IPS DF 4.7 (cell line): ENCODE measurements around the gene FRMD3.
"Not testable (repeated sequence)": the region's sequence is repeated elsewhere in the genome, so short reads cannot be mapped to it uniquely, and the experiment has no call there.

Experiments
- DNase-seq: peaks from one replicate; pipeline ENCODE4 v3.0.0-alpha.2; 2013; ENCODE audit warnings: low spot score; ENCODE audit errors: extremely low read depth

Gene FRMD3

GRCh38 chr9:83392228-83392627 lies 146.0 kb downstream of the FRMD3 start:
- DNase-seq: no peak

DNA sequence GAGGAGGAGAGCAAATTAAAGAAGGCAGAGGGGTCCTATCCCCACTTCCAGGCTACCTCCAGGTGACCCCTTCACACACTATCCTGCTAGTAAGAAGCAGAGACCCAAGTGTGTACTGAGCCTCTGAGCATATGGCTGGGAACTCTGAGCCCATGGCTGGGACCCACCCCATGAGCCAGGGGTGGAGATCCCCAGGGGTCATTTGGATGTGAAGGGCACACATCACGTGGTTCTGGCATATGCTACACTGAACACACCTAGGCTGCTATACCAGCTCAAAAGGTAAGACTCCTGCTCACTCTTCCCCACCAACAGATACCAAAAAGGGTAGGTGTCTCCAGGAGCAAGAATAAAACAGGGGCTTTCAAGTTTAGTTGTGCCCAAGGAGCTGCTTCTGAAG lies 149.9 kb downstream of the FRMD3 start:
- DNase-seq: no peak

- no peak for DNase-seq
Measured at GRCh38 chr9:83387401-83388185, 150.6 kb downstream of the FRMD3 start.

DNA sequence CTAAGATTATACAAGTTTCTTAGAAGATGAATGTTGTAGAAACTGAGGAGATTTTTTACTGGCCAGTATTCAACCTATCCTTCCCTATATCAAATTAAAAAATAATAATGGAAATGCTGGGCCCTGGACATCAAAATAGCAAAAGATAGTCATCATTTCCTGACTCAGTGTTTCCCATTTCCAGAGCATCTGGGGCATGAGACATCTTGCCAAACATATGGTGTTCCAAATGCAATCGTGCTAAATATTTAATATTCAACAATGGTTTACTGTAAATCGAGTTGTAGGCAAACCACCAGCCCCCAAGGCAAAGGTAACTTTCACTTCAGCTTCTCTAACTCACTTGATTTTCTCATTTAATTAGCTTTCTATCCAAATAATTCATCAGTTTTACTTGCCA lies 152.9 kb downstream of the FRMD3 start:
- DNase-seq: no peak

DNA sequence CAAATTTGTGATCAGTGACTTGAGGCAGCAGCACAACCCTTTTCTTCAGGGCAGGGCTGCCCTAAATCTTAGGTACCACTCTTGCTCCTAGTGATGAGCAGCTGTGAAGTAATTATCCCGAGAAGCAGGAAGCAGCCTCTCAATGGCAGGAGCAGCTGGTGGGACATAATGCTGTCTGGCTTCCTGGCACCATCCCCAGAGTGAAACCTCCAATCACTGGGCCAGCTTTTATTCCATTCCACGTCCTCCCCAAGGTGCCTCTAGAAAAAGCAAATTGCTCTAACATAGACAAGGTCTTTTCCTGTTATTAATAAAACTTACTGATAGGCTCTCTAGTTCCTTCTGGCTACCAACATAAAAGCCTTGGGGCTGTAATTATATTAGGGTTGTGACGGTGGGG lies 154.0 kb downstream of the FRMD3 start:
- no peak for DNase-seq

GRCh38 chr9:83383034-83383433 lies 155.2 kb downstream of the FRMD3 start:
- DNase-seq: no peak

DNA sequence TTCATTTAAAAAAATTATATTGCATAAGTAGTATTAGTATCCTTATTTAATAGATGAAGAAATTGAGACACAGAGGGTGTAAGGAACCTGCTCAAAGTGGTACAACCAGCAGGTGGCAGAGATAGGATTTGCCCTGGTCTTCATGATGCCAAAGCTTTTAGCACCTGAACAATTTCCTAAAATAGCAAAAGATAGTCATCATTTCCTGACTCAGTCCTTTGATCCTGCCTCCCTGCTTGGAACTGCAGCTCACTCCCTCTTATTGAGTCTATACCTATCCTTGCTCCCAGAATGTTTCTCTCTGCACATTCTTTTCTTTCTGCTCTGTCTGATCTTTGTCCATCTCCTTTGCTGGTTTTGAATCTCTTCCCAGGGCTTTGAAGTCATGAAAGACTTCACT lies 155.8 kb downstream of the FRMD3 start:
- DNase-seq: no peak

DNA sequence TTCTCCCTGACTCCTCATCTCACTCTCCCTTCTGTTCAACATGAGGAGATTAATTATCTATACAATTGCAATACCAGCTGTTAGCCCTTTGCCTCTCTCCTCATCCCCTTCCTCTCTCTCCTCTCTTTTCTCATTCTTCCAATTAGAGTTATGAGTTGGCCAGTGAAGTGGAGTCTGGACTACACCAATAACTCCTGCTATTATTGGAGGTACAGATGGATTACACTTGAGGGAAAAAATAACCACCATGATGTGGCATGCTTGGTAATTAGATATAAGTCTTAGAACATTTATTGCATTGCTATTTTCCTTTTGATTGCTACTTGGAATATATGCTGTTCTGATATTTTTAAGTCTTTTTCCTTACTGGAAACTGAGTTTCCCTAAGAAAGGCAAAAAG lies 159.2 kb downstream of the FRMD3 start:
- no peak for DNase-seq

DNA sequence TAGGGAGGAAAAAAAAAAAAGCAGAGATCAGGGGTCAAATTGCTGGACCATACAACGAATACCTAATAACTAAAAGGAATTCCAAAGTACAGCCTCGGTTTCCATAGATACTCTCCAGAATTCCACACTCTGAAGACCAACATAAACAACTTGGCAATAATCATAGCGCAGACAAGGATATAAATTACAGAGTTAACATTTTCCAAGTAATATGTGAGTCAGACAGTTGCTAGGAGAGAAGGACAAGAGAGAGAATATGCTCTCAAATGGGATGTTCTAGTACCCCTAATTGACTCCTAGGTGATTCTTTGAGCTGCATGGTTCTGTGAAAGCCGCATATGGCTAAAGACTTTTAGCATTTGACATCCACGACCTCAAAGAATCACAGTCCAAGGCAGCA lies 165.2 kb downstream of the FRMD3 start:
- DNase-seq: no peak

DNA sequence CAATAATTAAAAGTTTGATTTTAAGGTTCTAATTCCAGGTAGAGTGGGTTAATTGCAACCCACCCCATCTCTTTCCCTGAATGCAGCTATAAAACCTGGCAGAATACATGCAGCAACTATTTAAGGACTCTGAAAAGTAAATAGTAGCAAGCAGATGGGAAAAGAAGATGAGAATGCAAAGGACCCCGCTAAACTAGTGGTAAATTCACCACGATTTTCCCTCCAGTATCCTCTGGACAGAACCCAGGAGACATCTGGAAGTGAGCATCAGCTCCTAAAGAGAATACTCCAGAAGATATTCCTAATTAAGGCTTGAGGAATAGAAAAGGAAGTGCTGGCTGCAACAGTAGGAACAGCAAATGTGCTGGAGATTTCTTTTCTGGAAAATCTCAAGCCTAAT lies 170.9 kb downstream of the FRMD3 start:
- DNase-seq: no peak

GRCh38 chr9:83362341-83362995 lies 175.7 kb downstream of the FRMD3 start:
- no peak for DNase-seq

DNA sequence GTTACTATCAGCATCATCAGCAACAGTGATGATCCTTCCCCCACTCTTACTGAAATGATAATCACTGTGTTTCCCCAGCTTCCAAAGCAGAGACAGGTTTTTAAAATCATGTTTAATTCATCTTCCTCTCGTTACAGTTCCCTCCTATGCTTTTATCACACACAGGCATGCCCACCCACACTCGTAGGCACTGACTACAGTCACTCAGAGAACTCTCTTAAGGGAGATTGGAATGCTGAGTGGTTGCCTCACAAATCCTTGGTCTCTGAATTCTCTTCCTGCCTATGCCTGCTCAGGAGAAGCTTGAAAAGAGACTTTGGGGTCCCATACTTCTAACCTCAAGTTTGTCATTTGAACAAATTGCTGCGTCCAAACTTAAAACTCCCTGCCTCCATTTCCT lies 179.2 kb downstream of the FRMD3 start:
- no peak for DNase-seq

GRCh38 chr9:83358493-83358892 lies 179.7 kb downstream of the FRMD3 start:
- DNase-seq: not testable (repeated sequence)

GRCh38 chr9:83355729-83356151 lies 182.5 kb downstream of the FRMD3 start:
- DNase-seq: no peak

- no peak for DNase-seq
Measured at GRCh38 chr9:83355024-83355444, 183.2 kb downstream of the FRMD3 start.

- no peak for DNase-seq
Measured at GRCh38 chr9:83349031-83349430, 189.2 kb downstream of the FRMD3 start.

DNA sequence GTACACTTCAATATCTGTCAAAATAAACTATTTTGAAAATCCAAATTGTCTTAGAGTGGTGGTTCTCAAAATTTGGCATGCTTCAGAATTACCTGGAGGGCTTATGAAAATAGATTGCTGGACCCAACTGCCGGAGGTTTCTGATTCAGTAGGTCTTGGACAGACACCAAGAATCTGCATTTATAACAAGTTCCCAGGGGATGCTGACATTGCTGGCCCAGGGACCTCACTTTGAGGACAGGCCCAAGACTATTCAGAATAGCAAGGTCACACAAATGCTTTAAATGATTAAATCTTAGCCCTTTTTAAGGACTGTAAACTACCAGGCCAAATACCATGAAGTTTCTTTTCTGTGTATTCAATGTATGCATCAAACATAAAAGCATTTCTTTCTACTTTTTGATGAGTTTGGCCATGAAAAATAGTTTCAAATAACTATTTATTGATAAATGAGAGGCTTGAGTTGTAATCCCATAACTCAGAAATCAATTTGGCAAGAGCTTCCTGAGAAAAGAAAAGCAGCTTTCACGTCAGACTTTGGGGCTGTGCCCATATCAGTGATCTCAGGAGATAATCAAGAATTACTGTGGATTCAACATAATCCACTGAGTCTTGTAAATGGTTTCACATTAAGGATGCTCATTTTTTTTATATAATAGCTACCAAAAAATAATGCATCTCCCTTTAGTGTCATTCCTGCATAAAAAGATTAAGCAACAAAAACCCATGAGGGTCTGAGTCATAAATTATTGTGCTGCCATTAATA lies 191.4 kb downstream of the FRMD3 start:
- no peak for DNase-seq

- no peak for DNase-seq
Measured at GRCh38 chr9:83343366-83343999, 194.7 kb downstream of the FRMD3 start.

- DNase-seq: no peak
Measured at GRCh38 chr9:83342731-83343130, 195.5 kb downstream of the FRMD3 start.

DNA sequence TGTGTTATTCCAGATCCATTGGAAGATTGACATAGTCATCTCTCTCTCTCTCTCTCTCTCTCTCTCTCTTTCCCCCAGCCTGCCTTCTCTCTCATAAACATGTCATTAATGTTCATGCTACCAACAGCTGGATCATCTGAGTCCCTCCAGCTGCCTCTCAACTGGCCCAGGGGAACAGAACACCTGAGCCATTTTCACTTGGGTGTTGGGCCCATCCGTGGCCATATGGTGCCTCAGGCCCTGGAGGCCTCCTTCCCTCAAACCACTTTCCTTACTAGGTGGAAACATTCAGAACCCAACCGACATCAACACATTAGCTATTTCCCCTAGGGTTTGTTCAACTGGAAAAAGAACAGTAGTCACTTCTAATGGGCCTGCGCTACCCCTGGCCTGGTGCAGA lies 196.2 kb downstream of the FRMD3 start:
- no peak for DNase-seq

DNA sequence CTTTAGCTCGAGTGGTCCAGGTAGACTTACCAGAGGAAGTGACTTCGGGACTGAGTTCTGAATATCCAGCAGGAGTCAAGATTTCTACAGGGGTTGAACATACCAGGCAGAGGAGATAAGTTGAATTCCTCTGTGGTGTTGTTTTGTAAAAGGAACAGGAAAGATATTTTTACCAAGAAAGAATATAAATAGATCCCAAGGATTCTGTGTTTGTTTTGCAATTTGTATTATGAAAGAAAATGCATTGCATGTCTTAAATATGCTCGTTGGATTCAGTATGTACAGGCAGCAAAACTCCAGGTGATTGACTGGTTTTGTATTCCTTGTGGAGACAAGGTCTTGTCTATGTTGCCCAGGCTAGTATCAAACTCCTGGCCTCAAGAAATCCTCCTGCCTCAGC lies 197.8 kb downstream of the FRMD3 start:
- DNase-seq: no peak

DNA sequence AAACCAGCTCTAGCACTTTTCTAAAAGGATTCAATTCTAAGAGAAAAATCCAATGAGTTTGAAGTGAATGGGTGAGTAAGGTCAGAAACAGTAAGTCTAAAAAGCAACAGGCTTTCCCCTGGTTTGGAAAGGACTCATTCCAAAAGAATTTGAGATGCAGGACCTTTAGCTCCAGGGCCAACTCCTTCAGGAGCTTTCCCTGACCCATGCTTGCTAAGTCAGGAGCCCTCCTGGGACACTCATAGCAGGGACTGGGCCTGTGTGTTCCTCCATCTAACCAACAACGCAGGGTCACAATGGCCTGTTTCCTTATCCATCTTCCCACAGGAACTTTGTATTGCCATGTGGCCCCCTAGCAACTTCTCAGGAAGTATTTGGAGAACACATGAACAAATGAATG lies 198.8 kb downstream of the FRMD3 start:
- DNase-seq: no peak
